Measurements from ENCODE around the gene CSAD. TPM values are rescaled to one million over a fixed set of nuclear protein-coding genes. Genes with fewer than 3 reads are reported as not detected.
A peak's percentile ranks its signal among the peaks of the same experiment; 100 is the strongest.

CSAD gene
- total and polyA plus RNA-seq, 2 of the 13 experiments (the other 11 are each of a cell fraction or from before 2014, with no cell fraction given): 7.2 to 23.5 TPM

GRCh38 chr12:53190108-53190729 is 9.5 kb upstream of the CSAD start (continued):
- no peak for TF ChIP-seq PRDM4 (CRISPR knock-in tag; IDR thresholded peaks at IDR 0.05; ENCODE audit: borderline replicate concordance)
- no peak for TF ChIP-seq ZBTB8A (CRISPR knock-in tag; IDR thresholded peaks at IDR 0.05; ENCODE audit: borderline replicate concordance, low read depth)
- no peak for TF ChIP-seq ZNF260 (CRISPR knock-in tag; IDR thresholded peaks at IDR 0.05; ENCODE audit: borderline replicate concordance, low read depth)
- peak; percentile 64 for TF ChIP-seq SMC3 (IDR thresholded peaks at IDR 0.05; ENCODE audit: low read length)
- TF ChIP-seq PBX3 (CRISPR knock-in tag; IDR thresholded peaks at IDR 0.05; ENCODE audit: borderline replicate concordance): no peak
- 0 out of 2 replicates have a peak, but pooled peaks have one; percentile 17 for TF ChIP-seq ELF1 (CRISPR knock-in tag; IDR thresholded peaks at IDR 0.05)
- TF ChIP-seq NFIC (IDR thresholded peaks at IDR 0.05; ENCODE audit: low read length): no peak
- peak; percentile 52; the same call in 1 of the 2 replicates for TF ChIP-seq ZNF740 (CRISPR knock-in tag; IDR thresholded peaks at IDR 0.05)
- no peak for TF ChIP-seq RFX3 (CRISPR knock-in tag; IDR thresholded peaks at IDR 0.05)
- no peak for TF ChIP-seq BRCA1 (CRISPR knock-in tag; IDR thresholded peaks at IDR 0.05)
- no peak for TF ChIP-seq ZKSCAN5 (CRISPR knock-in tag; IDR thresholded peaks at IDR 0.05)
- 0 out of 2 replicates have a peak, but pooled peaks have one; percentile 44 for TF ChIP-seq CCDC6 (CRISPR knock-in tag; IDR thresholded peaks at IDR 0.05)
- no peak for TF ChIP-seq ZSCAN12 (CRISPR knock-in tag; IDR thresholded peaks at IDR 0.05)
- TF ChIP-seq ZSCAN9 (CRISPR knock-in tag; IDR thresholded peaks at IDR 0.05; ENCODE audit: borderline replicate concordance): no peak
- TF ChIP-seq ZNF414 (CRISPR knock-in tag; IDR thresholded peaks at IDR 0.05): no peak
- TF ChIP-seq THAP11 (CRISPR knock-in tag; IDR thresholded peaks at IDR 0.05): 0 out of 2 replicates have a peak, but pooled peaks have one; percentile 26
- no peak for TF ChIP-seq ZBTB7A (CRISPR knock-in tag; IDR thresholded peaks at IDR 0.05)
- TF ChIP-seq, protein P1, sequence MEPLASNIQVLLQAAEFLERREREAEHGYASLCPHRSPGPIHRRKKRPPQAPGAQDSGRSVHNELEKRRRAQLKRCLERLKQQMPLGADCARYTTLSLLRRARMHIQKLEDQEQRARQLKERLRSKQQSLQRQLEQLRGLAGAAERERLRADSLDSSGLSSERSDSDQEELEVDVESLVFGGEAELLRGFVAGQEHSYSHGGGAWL (CRISPR knock-in tag; IDR thresholded peaks at IDR 0.05): 0 out of 2 replicates have a peak, but pooled peaks have one; percentile 31
- TF ChIP-seq, protein P2, sequence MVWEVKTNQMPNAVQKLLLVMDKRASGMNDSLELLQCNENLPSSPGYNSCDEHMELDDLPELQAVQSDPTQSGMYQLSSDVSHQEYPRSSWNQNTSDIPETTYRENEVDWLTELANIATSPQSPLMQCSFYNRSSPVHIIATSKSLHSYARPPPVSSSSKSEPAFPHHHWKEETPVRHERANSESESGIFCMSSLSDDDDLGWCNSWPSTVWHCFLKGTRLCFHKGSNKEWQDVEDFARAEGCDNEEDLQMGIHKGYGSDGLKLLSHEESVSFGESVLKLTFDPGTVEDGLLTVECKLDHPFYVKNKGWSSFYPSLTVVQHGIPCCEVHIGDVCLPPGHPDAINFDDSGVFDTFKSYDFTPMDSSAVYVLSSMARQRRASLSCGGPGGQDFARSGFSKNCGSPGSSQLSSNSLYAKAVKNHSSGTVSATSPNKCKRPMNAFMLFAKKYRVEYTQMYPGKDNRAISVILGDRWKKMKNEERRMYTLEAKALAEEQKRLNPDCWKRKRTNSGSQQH (CRISPR knock-in tag; IDR thresholded peaks at IDR 0.05; ENCODE audit: low read depth): no peak
- peak in 1 of 2 experiments; percentile 6; a peak in 1 of 4 replicates for TF ChIP-seq POLR2A (IDR thresholded peaks at IDR 0.05; ENCODE audit: insufficient read depth in 1 of 2, low read depth in 2 of 2, low read length in 2 of 2)
- TF ChIP-seq, protein P3, sequence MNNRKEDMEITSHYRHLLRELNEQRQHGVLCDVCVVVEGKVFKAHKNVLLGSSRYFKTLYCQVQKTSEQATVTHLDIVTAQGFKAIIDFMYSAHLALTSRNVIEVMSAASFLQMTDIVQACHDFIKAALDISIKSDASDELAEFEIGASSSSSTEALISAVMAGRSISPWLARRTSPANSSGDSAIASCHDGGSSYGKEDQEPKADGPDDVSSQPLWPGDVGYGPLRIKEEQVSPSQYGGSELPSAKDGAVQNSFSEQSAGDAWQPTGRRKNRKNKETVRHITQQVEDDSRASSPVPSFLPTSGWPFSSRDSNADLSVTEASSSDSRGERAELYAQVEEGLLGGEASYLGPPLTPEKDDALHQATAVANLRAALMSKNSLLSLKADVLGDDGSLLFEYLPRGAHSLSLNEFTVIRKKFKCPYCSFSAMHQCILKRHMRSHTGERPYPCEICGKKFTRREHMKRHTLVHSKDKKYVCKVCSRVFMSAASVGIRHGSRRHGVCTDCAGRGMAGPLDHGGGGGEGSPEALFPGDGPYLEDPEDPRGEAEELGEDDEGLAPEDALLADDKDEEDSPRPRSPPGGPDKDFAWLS (CRISPR knock-in tag; IDR thresholded peaks at IDR 0.05; ENCODE audit: borderline replicate concordance): no peak
- TF ChIP-seq PRPF4 (IDR thresholded peaks at IDR 0.05; ENCODE audit: low read depth, low read length, poor library complexity, severe bottlenecking): no peak

All from HepG2 (cell line).